D721Med (cell line): ENCODE data around the gene FAM89B.

Source experiments
- DNase-seq: peaks from one replicate; pipeline ENCODE4 v3.0.0; 2011; ENCODE audit warnings: low spot score; ENCODE audit not compliant: insufficient read length
- FAIRE-seq: peaks from 2 replicates; lab custom pipeline; 2011; peaks lifted over from hg19 to GRCh38; lab: Jason Lieb, UNC
- CTCF ChIP-seq: IDR thresholded peaks from 2 replicates; pipeline ENCODE4 v1.5.1; 2012; ENCODE audit warnings: mild to moderate bottlenecking, control low read depth; ENCODE audit not compliant: insufficient read depth; ENCODE audit errors: missing control alignments

The FAM89B gene

GRCh38 chr11:65542738-65543390, 29.5 kb upstream of the FAM89B start:
- DNase-seq: no peak
- no peak for FAIRE-seq
- no peak for TF ChIP-seq CTCF

- TF ChIP-seq CTCF: no peak
- no peak for DNase-seq
- FAIRE-seq: no peak
Observed at GRCh38 chr11:65545853-65546216, 26.5 kb upstream of the FAM89B start.

GRCh38 chr11:65546217-65546958, 25.9 kb upstream of the FAM89B start:
- FAIRE-seq (no peak), DNase-seq (peak; percentile 68)
- no peak for TF ChIP-seq CTCF

GRCh38 chr11:65547446-65548125, 24.8 kb upstream of the FAM89B start:
- no peak for DNase-seq
- no peak for TF ChIP-seq CTCF
- FAIRE-seq: no peak

GRCh38 chr11:65548395-65548794, 23.9 kb upstream of the FAM89B start:
- FAIRE-seq: no peak
- no peak for TF ChIP-seq CTCF
- no peak for DNase-seq

GRCh38 chr11:65549096-65549495, 23.2 kb upstream of the FAM89B start:
- FAIRE-seq: no peak
- no peak for TF ChIP-seq CTCF
- no peak for DNase-seq
